ENCODE data around the gene CENPX. TPM values are rescaled to one million over a fixed set of nuclear protein-coding genes. Genes with fewer than 3 reads are reported as not detected.

The CENPX gene
- total and polyA plus RNA-seq, 2 of the 13 experiments (the other 11 are each of a cell fraction or from before 2014, with no cell fraction given) = 92.7 to 170 TPM

DNA sequence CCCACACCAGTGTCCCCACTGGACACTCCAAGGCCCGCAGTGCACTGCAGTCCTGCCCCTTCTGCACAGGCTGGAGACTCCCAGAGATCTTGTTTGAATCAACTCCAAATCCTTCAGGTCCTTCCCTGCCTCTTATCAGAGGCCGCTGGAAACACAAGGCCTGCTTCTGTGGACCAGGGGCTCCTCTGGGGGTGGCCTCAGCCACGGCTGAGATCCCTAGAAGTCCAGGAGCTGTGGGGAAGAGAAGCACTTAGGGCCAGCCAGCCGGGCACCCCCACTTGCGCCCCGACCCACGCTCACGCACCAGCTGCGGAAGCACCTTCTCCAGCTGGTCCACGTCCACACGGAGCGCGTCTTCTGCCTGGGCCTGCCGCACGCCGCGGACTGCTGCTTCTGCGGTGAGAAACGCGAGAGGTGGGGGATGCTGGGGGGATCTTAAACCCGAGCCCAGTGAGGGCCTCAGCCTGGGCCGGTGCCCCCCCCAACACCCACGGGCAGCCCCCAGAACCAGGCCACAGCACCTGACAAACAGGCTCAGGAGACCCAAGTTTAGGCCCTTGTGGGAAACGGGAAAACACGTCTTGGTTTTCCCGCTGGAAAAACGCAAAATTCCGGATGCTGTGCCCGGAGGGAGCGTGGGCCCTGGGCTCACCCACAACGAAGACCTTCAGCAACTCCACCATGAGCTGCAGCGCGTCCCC, 3.5 kb downstream of the CENPX start (continued):
- TF ChIP-seq, protein P1, sequence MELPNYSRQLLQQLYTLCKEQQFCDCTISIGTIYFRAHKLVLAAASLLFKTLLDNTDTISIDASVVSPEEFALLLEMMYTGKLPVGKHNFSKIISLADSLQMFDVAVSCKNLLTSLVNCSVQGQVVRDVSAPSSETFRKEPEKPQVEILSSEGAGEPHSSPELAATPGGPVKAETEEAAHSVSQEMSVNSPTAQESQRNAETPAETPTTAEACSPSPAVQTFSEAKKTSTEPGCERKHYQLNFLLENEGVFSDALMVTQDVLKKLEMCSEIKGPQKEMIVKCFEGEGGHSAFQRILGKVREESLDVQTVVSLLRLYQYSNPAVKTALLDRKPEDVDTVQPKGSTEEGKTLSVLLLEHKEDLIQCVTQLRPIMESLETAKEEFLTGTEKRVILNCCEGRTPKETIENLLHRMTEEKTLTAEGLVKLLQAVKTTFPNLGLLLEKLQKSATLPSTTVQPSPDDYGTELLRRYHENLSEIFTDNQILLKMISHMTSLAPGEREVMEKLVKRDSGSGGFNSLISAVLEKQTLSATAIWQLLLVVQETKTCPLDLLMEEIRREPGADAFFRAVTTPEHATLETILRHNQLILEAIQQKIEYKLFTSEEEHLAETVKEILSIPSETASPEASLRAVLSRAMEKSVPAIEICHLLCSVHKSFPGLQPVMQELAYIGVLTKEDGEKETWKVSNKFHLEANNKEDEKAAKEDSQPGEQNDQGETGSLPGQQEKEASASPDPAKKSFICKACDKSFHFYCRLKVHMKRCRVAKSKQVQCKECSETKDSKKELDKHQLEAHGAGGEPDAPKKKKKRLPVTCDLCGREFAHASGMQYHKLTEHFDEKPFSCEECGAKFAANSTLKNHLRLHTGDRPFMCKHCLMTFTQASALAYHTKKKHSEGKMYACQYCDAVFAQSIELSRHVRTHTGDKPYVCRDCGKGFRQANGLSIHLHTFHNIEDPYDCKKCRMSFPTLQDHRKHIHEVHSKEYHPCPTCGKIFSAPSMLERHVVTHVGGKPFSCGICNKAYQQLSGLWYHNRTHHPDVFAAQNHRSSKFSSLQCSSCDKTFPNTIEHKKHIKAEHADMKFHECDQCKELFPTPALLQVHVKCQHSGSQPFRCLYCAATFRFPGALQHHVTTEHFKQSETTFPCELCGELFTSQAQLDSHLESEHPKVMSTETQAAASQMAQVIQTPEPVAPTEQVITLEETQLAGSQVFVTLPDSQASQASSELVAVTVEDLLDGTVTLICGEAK (IDR thresholded peaks at IDR 0.05) = no peak
- TF ChIP-seq, protein P1 (CRISPR knock-in tag; IDR thresholded peaks at IDR 0.05) = peak; percentile 71; the same call in 1 of the 2 replicates
- TF ChIP-seq, protein P2, sequence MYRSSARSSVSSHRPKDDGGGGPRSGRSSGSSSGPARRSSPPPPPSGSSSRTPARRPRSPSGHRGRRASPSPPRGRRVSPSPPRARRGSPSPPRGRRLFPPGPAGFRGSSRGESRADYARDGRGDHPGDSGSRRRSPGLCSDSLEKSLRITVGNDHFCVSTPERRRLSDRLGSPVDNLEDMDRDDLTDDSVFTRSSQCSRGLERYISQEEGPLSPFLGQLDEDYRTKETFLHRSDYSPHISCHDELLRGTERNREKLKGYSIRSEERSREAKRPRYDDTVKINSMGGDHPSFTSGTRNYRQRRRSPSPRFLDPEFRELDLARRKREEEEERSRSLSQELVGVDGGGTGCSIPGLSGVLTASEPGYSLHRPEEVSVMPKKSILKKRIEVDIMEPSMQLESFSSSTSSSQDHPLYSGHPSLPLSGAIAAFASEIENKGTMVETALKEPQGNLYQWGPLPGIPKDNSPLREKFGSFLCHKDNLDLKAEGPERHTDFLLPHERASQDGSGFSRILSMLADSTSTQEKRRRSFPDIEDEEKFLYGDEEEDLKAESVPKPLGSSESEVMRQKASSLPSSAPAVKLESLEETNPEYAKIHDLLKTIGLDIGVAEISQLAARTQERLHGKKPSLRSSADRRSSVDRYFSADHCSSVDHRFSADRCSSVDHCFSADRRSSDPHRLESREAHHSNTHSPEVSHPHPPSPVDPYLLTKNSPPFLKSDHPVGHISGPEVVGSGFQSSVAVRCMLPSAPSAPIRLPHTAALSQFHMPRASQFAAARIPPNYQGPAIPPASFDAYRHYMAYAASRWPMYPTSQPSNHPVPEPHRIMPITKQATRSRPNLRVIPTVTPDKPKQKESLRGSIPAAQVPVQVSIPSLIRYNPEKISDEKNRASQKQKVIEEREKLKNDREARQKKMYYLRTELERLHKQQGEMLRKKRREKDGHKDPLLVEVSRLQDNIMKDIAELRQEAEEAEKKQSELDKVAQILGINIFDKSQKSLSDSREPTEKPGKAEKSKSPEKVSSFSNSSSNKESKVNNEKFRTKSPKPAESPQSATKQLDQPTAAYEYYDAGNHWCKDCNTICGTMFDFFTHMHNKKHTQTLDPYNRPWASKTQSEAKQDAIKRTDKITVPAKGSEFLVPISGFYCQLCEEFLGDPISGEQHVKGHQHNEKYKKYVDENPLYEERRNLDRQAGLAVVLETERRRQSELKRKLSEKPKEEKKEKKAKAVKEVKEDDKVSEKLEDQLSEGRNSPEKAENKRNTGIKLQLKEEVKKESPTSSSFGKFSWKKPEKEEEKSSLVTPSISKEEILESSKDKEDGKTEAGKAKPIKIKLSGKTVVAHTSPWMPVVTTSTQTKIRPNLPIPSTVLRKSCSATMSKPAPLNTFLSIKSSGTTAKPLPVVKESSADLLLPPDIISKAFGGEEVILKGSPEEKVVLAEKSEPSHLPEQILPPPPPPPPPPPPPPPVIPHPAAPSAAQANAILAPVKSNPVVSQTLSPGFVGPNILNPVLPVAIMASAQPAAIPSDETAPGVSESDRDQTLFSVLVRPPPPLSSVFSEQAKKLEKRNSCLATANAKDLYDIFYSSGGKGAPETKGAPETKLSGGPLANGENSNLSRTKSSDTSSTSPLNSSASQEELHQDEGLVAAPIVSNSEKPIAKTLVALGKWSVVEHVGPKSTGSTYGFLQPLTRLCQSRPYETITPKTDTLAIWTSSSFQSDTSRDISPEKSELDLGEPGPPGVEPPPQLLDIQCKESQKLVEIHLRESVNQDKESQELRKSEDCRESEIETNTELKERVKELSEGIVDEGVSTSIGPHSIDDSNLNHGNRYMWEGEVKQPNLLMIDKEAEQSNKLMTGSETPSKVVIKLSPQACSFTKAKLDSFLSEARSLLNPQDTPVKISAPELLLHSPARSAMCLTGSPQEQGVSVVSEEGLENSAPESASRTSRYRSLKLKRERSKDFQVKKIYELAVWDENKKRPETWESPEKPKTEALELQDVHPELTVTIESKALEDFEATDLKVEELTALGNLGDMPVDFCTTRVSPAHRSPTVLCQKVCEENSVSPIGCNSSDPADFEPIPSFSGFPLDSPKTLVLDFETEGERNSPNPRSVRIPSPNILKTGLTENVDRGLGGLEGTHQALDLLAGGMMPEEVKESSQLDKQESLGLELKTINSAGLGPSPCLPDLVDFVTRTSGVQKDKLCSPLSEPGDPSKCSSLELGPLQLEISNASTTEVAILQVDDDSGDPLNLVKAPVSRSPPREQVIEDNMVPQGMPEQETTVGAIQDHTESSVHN (CRISPR knock-in tag; IDR thresholded peaks at IDR 0.05) = peak; percentile 25; the same call in 1 of the 2 replicates

All from HepG2 (cell line).